Activated CD4-positive, alpha-beta T cell treated with anti-CD3 and anti-CD28 coated beads for 1 hour (primary cell): ENCODE data around the gene TRAF2.
"Not testable (repeated sequence)": the region's sequence is repeated elsewhere in the genome, so short reads cannot be mapped to it uniquely, and the experiment has no call there.

Experiments used
- DNase-seq: peaks from one replicate; pipeline ENCODE4 v3.0.0-alpha.2; 2020

Gene TRAF2

DNA sequence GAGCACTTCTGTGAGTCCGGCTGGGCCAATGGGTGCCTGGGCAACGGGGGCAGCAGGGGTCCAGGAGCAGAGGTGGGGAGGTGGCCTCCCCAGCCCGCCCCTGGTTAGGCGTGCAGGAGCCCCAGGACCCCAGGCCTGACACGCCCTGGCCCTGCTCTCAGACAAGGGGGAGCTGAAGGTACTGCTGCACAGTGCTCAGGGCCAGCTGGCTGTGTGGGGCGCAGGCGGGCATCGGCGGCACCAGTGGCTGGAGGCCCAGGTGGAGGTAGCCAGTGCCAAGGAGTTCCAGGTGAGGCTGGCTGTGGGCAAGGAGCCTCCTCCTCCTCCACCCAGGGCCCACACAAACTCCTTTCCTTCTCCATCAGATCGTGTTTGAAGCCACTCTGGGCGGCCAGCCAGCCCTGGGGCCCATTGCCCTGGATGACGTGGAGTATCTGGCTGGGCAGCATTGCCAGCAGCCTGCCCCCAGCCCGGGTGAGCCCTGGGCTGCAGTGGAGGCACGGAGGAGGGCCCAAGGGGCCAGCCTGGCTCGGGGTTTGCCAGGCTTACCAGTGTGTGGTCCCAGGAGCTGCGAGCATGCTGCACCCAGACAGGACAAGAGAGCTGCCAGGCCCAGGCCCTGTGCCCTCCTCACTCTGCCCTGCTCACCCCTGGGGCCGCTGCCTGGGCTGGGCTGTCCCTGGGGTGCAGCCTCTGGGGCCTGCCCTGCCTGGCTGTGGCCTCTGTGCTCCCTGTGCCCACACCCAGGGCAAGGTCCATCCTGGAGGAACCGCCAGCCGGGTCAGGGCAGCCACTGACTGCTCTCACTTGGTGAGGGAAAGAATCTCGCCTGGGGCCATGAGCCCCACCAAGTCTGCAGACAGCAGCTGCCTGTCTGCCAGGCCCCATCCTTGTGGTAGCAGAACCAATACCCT, 27.2 kb upstream of the TRAF2 start:
- DNase-seq: no peak

DNA sequence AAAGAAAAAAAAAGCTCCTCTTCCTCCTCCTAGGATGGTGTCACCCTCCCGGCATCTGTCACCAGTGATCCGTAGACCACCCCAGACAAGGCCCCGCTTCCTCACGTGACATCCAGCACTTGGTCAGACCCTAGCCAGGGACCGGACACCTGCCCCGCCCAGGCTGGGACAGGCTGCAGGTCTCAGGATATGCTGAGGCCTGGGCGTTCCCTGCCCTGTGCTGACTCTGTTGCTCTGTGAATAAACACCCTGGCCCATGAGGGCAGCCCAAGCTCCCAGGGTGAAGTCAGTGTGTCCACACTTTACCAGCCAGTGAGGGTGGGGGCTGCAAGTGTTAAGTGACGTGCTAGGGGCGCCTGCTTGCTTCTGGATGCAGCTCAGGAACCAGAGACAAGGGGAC, 25.8 kb upstream of the TRAF2 start:
- DNase-seq: no peak

GRCh38 chr9:136860933-136861873, 25.1 kb upstream of the TRAF2 start:
- DNase-seq: no peak

DNA sequence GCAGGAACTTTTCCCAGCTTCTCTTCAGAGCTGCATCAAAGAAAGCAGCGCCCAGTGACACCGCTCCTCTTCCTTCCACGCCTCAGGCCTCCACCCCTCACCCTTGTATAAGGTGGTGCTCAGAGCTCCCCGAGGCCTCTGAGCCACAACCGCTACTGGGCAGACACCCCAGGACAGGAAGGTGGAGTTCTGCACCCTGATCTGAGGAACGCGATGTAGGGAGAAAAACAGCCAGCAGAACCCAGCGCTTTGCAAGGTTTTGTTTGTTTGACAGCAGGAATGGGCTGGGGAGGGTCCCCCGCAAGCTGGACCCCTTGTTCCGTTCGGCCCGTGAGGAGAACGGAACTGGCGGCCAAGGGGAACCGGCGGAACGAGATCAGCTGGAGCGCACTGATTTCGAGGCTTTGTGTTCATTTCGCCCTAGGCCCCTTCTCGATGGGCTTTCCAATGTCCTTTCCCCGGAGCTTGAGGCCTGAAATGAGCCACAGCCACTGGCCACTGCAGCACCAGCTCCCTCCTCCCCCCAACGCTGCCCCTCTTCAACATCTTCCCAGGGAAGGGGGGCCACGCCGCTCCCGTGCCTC, 24.4 kb upstream of the TRAF2 start:
- DNase-seq: no peak

GRCh38 chr9:136862849-136863622, 23.3 kb upstream of the TRAF2 start:
- DNase-seq: no peak

GRCh38 chr9:136863623-136864273, 22.6 kb upstream of the TRAF2 start:
- no peak for DNase-seq

DNA sequence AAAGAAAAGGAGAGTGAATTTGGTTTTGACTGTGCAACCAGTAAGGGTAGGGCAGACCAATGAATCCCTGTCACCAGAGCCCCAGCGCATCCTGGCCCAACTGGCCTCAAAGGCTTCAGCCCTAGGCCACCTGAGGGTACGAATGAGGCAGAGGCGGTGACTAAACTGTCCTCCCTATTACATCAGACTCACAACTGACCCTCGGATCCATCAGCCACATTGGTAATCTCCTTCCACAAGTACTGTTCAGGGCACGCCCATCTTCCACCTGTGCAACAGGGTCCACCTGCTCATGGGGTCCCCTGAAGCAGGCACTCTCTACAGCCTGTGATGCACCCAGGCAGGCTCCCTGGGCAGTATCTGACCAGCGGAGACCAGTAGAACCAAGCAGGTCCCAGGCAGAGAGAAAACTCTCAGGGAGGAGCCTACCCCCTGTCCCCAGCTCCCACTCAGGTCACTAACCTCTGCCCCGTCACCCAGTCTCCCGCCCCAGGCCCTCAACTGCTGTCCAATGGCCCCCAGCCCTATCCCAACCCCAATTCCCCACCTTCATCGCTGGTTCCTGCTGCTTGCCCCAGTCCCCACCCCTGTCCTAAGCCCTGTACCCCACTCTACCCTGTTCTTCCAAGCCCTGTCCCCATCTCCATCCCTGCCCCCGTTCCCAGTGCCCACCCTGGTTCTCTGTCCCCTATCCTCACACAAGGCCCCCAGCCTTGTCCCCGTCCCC, 21.1 kb upstream of the TRAF2 start:
- DNase-seq: no peak

- no peak for DNase-seq
Measured at GRCh38 chr9:136865768-136866103, 20.6 kb upstream of the TRAF2 start.

- DNase-seq: not testable (repeated sequence)
Measured at GRCh38 chr9:136866898-136867421, 19.4 kb upstream of the TRAF2 start.

- DNase-seq: no peak
Measured at GRCh38 chr9:136867480-136867879, 18.8 kb upstream of the TRAF2 start.

- no peak for DNase-seq
Measured at GRCh38 chr9:136867917-136868316, 18.4 kb upstream of the TRAF2 start.

DNA sequence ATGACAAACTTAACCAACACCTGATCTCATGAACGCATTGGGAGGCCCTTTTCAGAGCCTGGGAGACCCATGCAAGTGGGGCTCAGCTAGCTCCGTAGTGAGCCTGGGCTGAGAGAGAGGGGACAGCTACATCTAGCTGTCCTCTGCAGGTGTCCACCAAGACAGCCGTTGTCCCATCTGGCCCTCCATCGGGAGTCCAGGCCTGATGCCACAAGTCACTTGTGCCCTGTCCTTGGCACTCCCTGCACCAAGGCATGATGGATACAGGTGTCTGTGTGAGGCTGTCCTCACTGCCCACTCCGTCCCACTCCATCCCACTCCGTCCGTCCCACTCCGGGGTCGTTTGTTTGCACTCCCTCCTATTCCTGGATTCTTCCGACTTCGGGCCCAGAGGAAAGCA, 17.7 kb upstream of the TRAF2 start:
- DNase-seq: no peak

DNA sequence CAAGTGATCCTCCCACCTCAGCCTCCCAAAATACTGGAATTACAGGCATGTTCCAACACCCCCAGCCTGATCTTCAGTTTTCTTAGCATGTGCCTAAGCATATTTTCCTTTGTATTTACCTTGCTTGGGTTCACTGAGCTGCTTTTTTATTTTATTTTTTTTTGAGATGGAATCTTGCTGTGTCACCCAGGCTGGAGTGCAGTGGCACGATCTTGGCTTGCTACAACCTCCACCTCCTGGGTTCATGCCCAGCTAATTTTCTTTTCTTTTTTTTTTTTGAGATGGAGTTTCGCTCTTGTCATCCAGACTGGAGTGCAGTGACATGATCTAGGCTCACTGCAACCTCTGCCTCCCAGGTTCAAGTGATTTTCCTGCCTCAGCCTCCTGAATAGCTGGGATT, 16.7 kb upstream of the TRAF2 start:
- DNase-seq: not testable (repeated sequence)

DNA sequence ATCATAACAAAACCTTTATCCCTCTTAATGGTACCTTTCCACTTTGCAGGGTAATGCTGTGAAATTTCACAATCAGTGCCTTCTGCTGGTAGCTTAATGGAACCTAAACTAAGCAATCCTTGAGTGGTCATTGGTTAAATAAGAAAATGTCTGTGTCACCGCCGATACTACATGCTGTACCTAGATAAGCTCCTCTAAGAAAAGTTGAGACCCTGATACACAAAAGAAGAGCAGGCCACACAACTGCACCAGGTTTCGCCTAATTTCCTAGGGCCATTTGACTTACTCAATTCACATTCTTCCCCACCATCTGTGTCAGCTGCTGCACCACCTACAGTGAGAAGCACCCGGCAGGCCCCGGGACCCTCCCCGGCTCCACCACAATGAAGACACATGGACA, 11.2 kb upstream of the TRAF2 start:
- no peak for DNase-seq

DNA sequence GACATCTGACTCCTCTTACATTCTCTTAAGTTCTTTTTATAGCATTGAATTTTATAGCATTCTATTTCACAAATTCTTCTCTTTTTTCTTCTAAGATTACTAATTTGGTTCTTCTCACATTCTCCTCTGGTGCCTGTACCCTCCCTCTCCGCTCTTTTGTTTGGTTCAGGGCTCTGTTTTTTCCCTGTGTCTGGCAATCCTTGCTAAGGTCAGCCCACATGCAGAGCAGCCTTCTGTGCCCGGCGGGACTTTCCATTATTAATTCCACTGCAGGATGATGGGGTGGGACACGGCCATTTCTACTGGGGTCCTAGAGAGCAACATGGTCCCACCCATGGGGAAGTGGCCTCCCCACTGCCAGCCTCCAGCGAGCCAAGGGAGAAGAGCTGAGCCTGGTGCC, 9.8 kb upstream of the TRAF2 start:
- DNase-seq: no peak

- no peak for DNase-seq
Measured at GRCh38 chr9:136880651-136881050, 5.7 kb upstream of the TRAF2 start.

- DNase-seq: peak; percentile 36
Measured at GRCh38 chr9:136881691-136882108, 4.6 kb upstream of the TRAF2 start.

DNA sequence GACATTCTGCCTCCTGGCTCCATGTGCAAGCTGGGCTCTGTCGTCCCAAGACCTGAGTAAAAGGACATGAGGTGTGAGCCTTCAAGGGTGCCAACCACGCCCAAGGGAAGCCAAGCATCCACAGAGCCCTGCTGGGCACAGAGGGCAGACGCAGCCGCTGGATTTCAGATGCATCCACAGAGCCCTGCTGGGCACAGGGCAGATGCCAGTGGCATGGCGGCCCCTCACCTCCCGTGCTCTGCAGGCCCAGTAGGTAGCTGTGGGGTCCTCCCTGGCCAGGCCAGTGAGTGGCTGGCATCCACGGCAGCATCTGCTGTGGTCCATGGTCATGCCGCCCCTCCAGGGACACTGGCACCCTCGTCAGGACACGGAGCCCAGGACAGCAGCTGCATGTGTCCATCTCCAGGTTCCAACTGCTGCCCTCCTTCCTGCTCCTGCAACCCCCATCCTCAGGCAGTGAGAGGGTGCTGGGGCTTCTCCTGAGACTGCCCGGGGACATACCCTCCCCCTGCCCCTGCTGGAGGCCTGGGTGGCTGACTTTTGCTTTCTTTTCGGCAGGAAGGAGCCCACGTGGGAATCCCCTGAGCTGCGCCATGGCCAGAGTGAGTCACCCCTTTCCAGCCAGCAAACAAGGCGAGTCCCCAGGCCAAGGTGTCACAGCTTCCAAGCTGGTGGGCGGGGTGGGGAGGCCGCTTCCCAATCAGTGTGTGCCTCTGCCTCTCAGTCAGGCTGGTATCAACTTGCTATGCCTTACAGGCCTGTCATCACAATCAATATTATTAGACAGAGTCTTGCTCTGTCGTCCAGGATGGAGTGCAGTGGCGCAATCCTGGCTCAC, 4.0 kb upstream of the TRAF2 start:
- peak; percentile 92 for DNase-seq

DNA sequence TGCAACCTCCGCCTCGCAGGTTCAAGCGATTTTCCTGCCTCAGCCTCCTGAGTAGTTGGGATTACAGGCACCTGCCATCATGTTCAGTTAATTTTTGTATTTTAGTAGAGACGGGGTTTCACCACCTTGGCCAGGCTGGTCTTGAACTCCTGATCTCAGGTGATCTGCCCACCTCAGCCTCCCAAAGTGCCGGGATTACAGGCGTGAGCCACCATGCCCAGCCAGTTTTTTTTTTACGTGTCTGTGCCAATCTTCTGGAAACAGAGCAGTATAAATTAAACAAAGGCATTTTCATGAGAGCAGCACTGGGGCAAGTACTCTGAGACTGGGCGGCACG, 3.4 kb upstream of the TRAF2 start:
- DNase-seq: not testable (repeated sequence)

GRCh38 chr9:136883670-136884069, 2.6 kb upstream of the TRAF2 start:
- DNase-seq: not testable (repeated sequence)
